ENCODE data around the gene KLHL14.
"Not testable (repeated sequence)": the region's sequence is repeated elsewhere in the genome, so short reads cannot be mapped to it uniquely, and the experiment has no call there.

Gene KLHL14

DNA sequence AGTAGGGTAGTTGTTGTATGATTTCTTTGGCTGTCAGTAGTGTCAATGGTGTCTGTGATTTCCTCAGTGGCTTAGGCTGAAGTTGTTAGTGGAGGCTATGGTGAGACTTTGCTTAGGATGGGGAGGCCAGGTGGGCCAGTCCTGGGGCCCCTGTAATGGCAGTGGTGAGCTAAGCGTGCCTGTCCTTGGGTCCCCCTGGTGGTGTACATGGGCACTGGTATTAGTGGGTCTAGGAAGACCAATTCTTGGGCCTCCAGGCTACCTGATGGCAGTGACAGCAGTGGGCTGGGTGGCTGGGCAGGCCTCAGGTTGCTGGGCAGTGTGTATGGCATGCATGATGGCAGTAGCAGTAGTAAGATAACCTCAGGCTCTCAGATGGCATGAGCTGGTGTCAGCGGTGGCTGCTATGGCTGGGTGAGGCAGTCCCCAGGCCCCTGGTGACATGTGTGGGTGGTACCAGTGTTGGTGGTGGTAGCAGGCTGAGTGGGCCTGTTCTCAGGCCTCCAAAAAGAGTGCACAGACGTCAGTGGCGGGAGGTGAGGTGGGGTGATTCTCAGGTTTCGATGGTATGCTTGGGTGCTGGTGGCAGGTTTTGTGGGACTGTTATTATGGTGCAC is 103.2 kb downstream of the KLHL14 start:
- Histone ChIP-seq H3K27me3 (no peaks in the 10 kb centered on the region), H3K9me3 (no peaks in the 10 kb centered on the region; the same call in 1 of the 2 replicates), H3K4me3 (no peak overlapping the region), H3K36me3 (peaks cover 6% of the 10 kb centered on the region; the same call in 1 of the 2 replicates), H3K9ac (no peak overlapping the region), H4K20me1 (no peaks in the 10 kb centered on the region), H3K4me2 (peak overlapping the region; percentile 40), H3K27ac (no peak overlapping the region), H3K4me1 (peaks cover 15% of the 10 kb centered on the region)
- no peak for TF ChIP-seq Cebpa-rat (IDR thresholded peaks at IDR 0.05)

DNA sequence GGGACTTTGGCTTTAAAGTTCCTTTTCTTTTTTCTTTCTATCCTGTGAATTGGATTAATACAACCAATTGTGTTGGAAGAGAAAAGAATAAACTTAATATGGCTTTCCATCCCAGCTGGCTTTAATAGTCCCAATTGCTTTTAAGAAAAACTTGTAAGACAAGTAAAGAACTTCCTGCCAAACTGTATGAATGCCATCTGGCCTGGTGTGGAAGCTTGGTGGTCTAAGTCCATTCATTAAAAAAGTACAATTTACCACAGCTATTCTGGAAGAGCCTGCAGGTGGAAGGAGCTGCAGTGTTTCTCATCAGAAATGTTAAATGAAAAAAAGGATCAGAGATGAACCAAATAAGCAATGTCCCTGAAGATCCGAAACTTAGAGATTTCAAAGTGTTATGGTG is 103.9 kb downstream of the KLHL14 start:
- H3K9me3 ChIP-seq = no peaks in the 10 kb centered on the region; the same call in 1 of the 2 replicates
- H4K20me1 ChIP-seq = no peaks in the 10 kb centered on the region
- no peak overlapping the region for H3K4me3 ChIP-seq
- H3K9ac ChIP-seq = no peak overlapping the region
- H3K36me3 ChIP-seq = no peaks in the 10 kb centered on the region
- no peak for TF ChIP-seq Cebpa-rat (IDR thresholded peaks at IDR 0.05)
- H3K27ac ChIP-seq = no peak overlapping the region
- peaks cover 15% of the 10 kb centered on the region for H3K4me1 ChIP-seq
- peak overlapping the region; percentile 40 for H3K4me2 ChIP-seq
- H3K27me3 ChIP-seq = no peaks in the 10 kb centered on the region

DNA sequence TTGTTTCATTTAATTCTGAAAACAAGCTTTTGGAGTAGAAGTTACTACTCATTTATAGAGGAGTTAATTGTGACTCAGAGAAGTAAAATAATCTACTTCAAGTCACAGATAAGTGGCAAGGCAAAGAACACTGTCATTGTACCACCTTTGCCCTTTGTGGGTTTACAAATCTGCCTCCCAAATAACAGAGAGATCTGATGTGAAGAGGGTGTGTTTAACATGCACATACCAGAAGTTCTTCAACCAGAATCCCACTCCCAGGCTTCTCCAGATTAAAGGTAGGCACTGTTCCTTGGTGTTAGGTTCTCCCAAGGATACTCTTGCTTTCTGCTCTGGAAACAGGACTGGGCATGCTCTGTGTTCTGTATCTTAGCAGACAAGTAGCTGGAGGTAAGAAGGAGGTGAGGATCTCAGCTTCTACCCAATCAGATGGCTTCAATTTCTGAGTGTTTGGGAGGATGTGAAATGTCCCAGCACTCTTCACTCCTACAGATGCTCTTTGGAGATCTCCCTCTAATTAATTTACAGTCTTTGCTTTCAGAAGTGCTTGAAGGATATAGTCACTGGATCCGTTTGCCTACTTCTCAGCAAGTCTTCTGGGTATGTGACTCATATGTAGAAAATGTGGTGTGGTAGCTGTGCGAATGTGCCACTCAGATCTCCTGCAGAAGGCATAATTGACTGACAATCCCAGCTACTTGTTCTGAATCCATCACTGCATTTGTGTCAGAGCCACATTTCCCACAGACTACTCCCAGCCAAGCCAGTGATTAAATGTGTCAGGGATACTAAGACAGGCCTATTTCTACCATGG is 111.1 kb downstream of the KLHL14 start:
- no peaks in the 10 kb centered on the region for H3K4me1 ChIP-seq
- no peak for TF ChIP-seq Cebpa-rat (IDR thresholded peaks at IDR 0.05)
- H3K9me3 ChIP-seq = no peaks in the 10 kb centered on the region
- H4K20me1 ChIP-seq = no peaks in the 10 kb centered on the region
- no peaks in the 10 kb centered on the region for H3K36me3 ChIP-seq
- no peak overlapping the region for H3K4me3 ChIP-seq
- H3K4me2 ChIP-seq = no peak overlapping the region
- H3K27ac ChIP-seq = no peak overlapping the region
- no peaks in the 10 kb centered on the region for H3K27me3 ChIP-seq
- H3K9ac ChIP-seq = no peak overlapping the region

DNA sequence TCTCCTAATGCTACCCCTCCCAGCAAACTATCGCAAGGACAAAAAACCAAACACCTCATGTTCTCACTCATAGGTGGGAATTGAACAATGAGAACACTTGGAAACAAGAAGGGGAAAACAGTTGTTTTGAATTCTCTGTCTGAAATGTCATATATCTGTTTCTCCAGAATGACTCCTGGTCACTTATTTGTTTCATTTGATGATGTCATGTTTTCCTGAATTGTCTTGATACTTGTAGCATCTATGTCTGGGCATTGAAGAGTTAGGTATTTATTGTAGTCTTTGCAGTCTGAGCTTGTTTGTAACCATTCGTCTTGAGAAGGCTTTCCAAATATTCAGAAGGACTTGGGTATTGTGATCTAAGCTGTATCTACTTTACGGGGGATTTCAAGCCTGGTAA is 118.3 kb downstream of the KLHL14 start:
- H3K4me3 ChIP-seq, H3K4me2 ChIP-seq, H3K27ac ChIP-seq, H3K9me3 ChIP-seq, H4K20me1 ChIP-seq, H3K36me3 ChIP-seq, H3K9ac ChIP-seq, H3K27me3 ChIP-seq, H3K4me1 ChIP-seq: not testable (repeated sequence)

DNA sequence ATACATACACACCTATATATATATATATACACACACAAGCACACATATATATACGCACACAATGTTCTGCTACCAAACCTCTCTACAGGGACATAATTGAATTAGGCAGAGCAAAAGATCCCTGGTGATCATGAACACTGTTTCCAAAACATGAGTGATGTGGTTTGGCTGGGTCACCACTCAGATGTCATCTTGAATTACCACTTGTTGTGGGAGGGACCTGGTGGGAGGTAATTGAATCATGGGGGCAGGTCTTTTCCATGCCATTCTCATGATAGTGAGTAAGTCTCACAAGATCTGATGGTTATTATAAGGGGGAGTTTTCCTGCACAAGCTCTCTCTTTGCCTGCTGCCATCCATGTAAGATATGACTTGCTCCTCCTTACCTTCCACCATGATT is 135.2 kb downstream of the KLHL14 start:
- H3K4me2 ChIP-seq, H3K4me3 ChIP-seq, H3K9ac ChIP-seq, H3K9me3 ChIP-seq, H4K20me1 ChIP-seq, H3K27ac ChIP-seq, H3K4me1 ChIP-seq, H3K36me3 ChIP-seq, H3K27me3 ChIP-seq: not testable (repeated sequence)

DNA sequence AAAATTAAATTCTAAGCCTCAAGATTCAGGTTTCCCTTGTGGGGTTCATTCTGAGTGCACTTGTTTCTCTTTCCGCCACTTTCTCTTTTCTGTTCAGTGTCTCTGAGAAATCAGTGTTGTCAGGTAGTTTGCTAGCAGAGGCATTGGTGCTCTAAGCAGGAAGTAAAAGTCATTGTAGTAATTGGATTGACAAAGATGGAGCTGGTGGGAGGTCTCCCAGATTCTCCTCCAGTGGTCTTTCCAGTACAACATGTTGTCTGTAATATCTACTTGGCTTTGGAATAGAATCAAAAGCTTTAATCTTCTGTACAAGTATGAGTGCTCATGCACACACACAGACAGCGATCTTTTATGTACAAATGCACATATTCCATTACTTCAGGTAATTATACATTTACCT is 135.6 kb downstream of the KLHL14 start:
- Histone ChIP-seq H3K9ac (no peak overlapping the region), H3K4me1 (no peaks in the 10 kb centered on the region), H3K36me3 (no peaks in the 10 kb centered on the region), H3K4me2 (no peak overlapping the region), H3K9me3 (no peaks in the 10 kb centered on the region), H3K27ac (no peak overlapping the region), H3K27me3 (no peaks in the 10 kb centered on the region), H3K4me3 (no peak overlapping the region), H4K20me1 (no peaks in the 10 kb centered on the region)
- TF ChIP-seq Cebpa-rat (IDR thresholded peaks at IDR 0.05) = no peak

DNA sequence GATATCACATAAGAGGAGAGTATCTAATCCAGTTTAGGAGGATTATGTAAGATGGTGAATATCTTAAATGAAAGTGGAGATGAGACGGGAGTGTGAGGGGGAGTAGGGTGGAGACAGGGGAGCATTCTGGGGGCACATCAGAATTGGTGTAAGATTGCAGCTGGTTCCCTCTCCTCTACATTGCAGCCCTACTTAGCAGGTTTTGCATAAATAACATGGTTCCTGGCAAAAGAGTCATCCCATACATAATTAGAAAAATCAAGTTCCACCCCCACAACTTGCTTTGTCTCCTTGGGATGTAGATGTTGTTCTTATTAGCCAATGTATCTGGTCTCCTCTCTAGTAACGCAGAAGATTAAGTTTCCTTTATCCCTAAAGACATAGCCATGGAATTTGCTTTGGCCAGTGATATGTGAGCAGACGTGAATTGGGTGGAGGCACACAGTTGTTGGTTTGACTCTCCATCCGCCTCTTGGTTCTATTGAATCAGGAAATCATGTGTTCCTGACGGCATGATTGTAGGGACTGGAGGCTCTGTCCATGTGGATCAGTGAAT is 137.9 kb downstream of the KLHL14 start:
- no peaks in the 10 kb centered on the region for H3K4me1 ChIP-seq
- no peaks in the 10 kb centered on the region for H4K20me1 ChIP-seq
- no peak for TF ChIP-seq Cebpa-rat (IDR thresholded peaks at IDR 0.05)
- H3K27ac ChIP-seq = no peak overlapping the region
- no peaks in the 10 kb centered on the region for H3K9me3 ChIP-seq
- H3K36me3 ChIP-seq = no peaks in the 10 kb centered on the region
- H3K4me2 ChIP-seq = no peak overlapping the region
- no peak overlapping the region for H3K4me3 ChIP-seq
- H3K9ac ChIP-seq = no peak overlapping the region
- no peaks in the 10 kb centered on the region for H3K27me3 ChIP-seq

DNA sequence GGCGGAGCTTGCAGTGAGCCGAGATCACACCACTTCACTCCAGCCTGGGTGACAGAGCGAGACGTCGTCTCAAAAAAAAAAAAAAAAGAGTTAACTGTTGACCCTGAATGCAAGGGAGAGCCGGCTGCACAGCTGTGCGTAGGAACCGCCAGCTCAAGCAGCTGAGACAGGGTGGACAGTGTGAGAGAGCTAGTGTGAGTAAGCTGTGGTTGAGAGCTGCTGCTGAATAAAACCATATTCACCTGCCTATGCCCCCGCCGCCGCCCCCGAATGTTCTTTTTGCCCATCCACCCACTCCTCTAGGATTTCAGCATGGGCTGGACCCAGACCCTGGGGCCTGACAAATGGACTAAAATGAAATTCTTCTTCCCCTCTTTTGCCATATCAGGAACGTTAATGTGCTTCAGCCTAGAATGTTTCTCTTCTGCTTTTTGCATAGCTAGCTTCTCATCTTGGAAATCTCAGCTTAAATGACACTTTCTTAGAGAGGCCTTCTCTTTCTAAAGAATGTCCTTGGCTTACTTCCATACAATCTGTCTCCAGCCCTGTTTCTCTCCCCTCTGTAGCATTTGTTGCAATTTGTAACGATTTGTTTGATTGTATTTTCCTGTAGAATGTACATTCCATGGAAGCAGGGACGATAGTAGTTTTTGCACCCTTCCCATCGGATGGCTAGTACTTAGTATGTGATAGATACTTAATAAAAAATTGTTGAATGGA is 142.7 kb downstream of the KLHL14 start:
- Histone ChIP-seq H3K4me1 (no peaks in the 10 kb centered on the region), H3K4me2 (no peak overlapping the region), H3K4me3 (no peak overlapping the region), H3K9ac (no peak overlapping the region), H3K27me3 (no peaks in the 10 kb centered on the region), H4K20me1 (no peaks in the 10 kb centered on the region), H3K27ac (no peak overlapping the region), H3K36me3 (no peaks in the 10 kb centered on the region), H3K9me3 (no peaks in the 10 kb centered on the region)
- no peak for TF ChIP-seq Cebpa-rat (IDR thresholded peaks at IDR 0.05)

DNA sequence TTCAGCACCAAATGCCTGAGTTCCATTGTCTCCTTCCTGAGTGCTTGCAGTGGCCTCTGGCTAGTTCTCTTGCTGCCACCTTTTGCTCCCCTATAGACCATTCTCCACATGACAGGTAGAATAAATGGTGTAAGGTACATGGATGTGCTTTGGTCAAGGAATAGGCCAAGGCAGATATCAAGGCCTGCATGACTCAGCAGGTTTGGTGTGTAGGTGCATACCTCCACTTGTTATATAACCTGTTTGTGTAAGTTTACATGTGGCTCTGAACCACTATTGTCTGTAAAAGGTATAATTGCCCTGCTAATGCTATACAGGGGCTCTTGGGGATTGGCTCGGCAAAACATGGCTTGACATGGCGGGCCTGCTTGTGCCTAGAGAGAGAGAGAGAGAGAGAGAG is 143.5 kb downstream of the KLHL14 start:
- no peak overlapping the region for H3K4me3 ChIP-seq

DNA sequence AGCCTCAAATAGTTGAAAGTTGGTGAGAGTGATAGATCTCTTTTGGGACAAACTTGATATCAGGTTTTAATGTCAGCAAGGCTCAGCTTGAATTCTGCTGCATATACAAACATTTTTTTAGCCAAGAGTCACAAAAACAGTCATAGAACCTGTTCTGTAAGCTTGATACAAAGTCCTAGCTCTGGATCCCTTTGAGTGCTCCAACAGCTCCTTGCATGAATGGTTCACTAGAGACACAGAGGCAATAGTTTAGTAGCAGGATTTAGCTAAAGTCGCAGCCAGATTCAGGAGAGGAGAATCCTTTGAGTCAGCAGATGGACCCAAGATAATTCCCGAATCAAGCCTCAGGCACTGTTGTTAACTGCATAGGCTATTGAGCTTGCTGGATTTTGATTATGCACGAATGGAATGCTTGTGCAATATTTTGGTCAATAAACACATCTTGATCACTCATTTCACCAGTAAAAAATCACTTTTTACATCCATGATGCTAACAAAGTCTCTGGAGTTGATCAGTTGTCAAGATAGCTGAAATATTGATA is 148.6 kb downstream of the KLHL14 start:
- Histone ChIP-seq H3K36me3 (no peaks in the 10 kb centered on the region), H3K9me3 (no peaks in the 10 kb centered on the region), H3K27me3 (no peaks in the 10 kb centered on the region), H3K27ac (no peak overlapping the region), H3K9ac (no peak overlapping the region), H3K4me2 (no peak overlapping the region), H3K4me3 (no peak overlapping the region), H4K20me1 (no peaks in the 10 kb centered on the region), H3K4me1 (no peaks in the 10 kb centered on the region)
- TF ChIP-seq Cebpa-rat (IDR thresholded peaks at IDR 0.05) = no peak

More for the DNA sequence above, 143.5 kb downstream of the KLHL14 start:
- Histone ChIP-seq H3K27ac (no peak overlapping the region), H3K4me2 (no peak overlapping the region), H3K9me3 (no peaks in the 10 kb centered on the region), H4K20me1 (no peaks in the 10 kb centered on the region), H3K27me3 (no peaks in the 10 kb centered on the region), H3K36me3 (no peaks in the 10 kb centered on the region), H3K9ac (no peak overlapping the region), H3K4me1 (no peaks in the 10 kb centered on the region)
- no peak for TF ChIP-seq Cebpa-rat (IDR thresholded peaks at IDR 0.05)

Data from BLaER1 (cell line).